ENCODE measurements around the gene B9D1.

DNA sequence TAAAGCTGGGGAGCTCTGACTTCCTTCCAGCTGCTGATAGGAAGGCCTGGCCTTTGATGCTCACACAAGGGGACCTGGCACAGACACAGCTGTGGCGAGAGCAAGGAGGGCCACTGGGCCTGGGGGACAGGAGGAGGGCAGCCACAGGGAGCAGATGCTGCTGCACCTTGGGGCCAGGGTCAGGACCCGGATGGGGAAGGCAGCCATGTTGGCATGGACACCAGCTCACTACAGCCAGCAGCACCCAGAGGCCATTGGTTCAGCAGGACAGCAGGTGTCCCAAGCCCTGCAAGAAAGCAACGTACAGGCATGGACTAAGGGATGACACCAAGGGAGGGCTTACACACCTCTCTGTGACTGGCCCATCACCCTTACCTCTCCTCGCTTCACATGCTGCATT lies 40.5 kb upstream of the B9D1 start:
- TF ChIP-seq POLR2A (IDR thresholded peaks at IDR 0.05) (no peak), CTCF (IDR thresholded peaks at IDR 0.05) (no peak)

All from heart left ventricle (tissue), 13 donors.